Renal cortex interstitium (tissue), 11 donors: ENCODE data around the gene ANAPC7. TPM values are rescaled to one million over a fixed set of nuclear protein-coding genes. Genes with fewer than 3 reads are reported as not detected.
"Not testable (repeated sequence)": the region's sequence is repeated elsewhere in the genome, so short reads cannot be mapped to it uniquely, and the experiment has no call there.

Experiments
- DNase-seq, 11 donors: peaks; one replicate each; pipeline ENCODE4 v3.0.0-alpha.2; 2013; ENCODE audit warnings: low read depth in 9 of 11, low spot score in 4 of 11; ENCODE audit errors: extremely low read depth in 1 of 11
- polyA plus RNA-seq, 3 donors: library from polyadenylated mRNA; unstranded; fragments of 120-200 nt; gene quantifications; one replicate each; pipeline ENCODE4 v1.2.1, GENCODE V29; 2013; ENCODE audit not compliant: insufficient read length in 3 of 3

Gene ANAPC7
- polyA plus RNA-seq, 3 donors = 70.2 to 90.3 (median 75.2) TPM

GRCh38 chr12:110403976-110404682 is 621 bp upstream of the ANAPC7 start:
- peak in 10 of 11 donors; percentile 46 to 71 (median 62) for DNase-seq

DNA sequence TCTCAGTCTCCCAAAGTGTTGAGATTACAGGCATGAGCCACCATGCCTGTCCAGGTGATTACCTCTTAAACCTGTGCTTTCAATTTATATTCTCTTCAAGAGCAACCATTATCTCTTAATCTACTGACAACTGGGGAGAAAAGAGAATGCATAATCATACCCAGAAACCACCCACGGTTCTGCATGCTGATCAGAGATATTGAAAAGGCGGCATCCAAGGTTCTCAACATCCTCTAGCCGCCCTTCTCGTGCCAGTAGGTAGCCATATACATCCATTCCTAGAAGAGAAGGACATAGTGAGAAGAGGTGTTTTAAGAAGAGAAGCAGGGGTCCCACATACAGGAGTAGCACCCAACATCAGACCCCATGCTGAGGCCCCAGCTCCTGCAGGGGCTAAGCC is 20.8 kb downstream of the ANAPC7 start:
- no peak for DNase-seq

- no peak for DNase-seq
Measured at GRCh38 chr12:110379631-110380030, 23.9 kb downstream of the ANAPC7 start.

DNA sequence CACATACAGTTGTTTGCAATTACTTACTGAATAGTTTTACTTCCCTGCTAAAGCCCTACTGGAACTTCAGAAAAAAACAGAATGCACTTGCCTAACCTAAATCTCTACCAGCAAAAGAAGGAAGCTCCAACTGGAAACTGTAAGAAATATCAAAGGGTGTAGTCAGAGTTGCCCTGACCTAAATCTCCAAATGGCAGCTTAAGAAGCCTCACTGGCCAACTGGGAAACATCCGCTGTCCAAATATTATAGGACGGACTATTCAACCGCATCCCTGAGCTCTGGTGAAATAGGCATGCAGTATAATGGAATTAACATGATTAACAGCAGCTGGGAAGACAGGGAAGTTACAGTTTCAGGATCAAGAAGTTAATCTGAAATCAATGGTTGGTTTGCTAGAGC is 24.3 kb downstream of the ANAPC7 start:
- DNase-seq = no peak

GRCh38 chr12:110378131-110378790 is 25.2 kb downstream of the ANAPC7 start:
- not testable (repeated sequence) for DNase-seq

DNA sequence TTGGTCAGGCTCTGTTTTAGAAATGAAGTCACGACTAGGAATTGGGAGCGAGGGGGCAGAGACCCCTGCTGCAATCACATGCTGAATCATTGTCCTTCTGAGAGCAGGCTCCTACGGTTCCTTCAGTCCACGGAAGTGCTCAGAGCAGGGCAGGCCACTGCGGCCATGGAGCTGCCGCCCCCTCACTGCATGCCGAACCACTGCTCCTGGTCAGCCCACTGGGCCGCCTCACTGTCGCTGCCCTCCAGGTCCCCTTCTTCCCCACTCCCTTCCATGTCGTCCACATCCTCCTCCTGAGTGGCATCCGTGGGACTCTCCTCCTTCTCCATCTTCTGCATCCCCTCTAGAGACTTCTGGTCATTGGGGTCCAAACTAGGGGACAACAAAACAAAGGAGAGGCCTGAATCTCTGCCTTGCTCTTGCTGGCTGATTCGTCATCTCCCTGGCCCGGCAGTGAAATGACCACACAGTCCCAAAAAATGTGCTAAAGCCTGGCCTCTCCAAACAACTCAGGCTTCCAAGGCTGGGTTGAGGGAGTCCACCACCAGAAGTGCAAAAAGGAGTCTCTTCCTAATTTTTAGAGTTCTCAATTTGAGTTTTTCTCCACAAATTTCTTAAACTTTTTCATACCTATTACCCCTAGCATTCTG is 29.4 kb downstream of the ANAPC7 start:
- DNase-seq = no peak

- no peak for DNase-seq
Measured at GRCh38 chr12:110373425-110373824, 30.1 kb downstream of the ANAPC7 start.

- DNase-seq = no peak
Measured at GRCh38 chr12:110373025-110373424, 30.5 kb downstream of the ANAPC7 start.

GRCh38 chr12:110372056-110372425 is 31.5 kb downstream of the ANAPC7 start:
- no peak for DNase-seq

DNA sequence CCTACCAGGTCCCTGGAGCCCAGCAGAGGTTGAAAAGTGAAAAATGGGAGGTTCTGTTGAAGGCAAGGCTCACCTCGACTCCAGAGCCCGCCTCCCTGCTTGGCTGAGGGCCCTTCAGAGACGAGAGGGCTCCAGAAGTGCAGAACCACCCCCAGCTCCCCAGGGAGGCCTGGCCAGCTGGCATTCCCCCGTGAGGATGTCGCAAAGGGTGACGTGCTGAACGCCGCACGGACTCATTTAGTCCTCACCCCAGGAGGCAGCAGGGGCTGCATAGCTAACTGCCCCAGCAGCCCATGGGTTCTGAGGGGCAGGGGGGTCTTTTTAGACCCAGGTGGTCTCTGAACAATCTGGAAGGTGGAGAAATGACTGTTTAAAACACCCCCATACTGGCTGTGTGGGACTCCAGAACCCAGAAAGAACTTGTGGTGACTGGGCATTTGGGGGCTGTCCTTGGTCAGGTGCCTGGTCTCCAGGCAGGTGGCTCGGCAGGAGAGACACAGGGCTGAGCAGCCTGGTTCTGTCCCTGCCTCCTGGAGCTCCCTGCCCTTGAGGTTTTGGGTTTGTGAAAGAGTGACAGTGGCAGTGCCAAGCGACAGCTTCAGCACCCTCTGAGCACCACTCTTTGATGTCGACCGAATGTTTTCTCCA is 32.0 kb downstream of the ANAPC7 start:
- DNase-seq = no peak

- DNase-seq = no peak
Measured at GRCh38 chr12:110370732-110371231, 32.7 kb downstream of the ANAPC7 start.

DNA sequence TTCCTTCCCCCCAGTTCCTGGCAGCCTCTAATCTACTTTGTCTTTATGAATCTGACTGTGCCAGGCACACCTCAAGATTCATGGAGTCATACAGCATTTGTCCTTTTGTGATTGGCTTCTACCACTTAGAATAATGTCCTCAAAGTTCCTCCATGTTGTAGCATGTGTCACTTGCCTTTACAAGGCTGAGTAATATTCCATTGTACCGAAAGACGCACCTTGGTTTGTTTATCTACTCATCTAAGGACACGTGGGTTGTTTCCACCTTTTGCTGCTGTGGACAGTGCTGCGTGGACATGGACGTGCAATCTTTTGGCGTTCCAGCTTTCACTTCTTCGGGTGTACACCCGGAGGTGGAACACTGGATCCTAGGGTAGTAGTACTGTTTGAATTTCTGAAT is 33.5 kb downstream of the ANAPC7 start:
- DNase-seq = no peak

- DNase-seq = no peak
Measured at GRCh38 chr12:110367181-110367864, 36.2 kb downstream of the ANAPC7 start.

GRCh38 chr12:110366321-110367142 is 37.0 kb downstream of the ANAPC7 start:
- DNase-seq = no peak

- DNase-seq = no peak
Measured at GRCh38 chr12:110365489-110366320, 37.8 kb downstream of the ANAPC7 start.

- no peak for DNase-seq
Measured at GRCh38 chr12:110361216-110361615, 42.3 kb downstream of the ANAPC7 start.

DNA sequence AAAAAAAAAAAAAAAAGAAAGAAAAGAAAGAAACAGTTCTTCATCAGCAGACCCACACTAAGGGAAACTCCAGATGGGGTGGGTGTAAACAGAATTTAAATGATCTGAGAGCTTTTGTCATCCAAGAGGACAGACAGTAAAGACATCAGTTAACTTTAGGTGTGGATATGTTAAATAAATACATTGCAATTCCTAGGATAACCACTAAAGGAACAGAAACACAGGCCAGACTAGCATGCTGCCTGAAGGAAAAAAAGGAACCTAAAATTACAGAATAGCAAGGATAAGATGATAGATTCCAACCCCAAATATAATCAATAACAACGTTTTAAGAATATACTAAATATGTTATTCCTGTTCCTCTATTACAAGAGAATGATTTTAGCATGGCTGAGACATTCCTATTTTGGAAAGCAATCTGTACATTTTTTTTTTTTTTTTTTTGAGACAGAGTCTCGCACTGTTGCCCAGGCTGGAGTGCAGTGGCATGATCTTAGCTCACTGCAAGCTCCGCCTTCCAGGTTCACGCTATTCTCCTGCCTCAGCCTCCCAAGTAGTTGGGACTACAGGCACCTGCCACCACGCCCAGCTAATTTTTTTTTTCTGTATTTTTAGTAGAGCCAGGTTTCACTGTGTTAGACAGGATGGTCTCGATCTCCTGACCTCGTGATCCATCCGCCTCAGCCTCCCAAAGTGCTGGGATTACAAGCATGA is 45.0 kb downstream of the ANAPC7 start:
- DNase-seq = not testable (repeated sequence)
